Choroid plexus epithelial cell (primary cell): ENCODE measurements around the gene PCED1B.

Source experiments
- DNase-seq: peaks from one replicate; pipeline ENCODE4 v3.0.0-alpha.2; 2010; ENCODE audit warnings: low read depth
- H3K4me3 ChIP-seq: 2 replicates; pipeline ENCODE4 v1.5.1; 2011; ENCODE audit warnings: low read depth, mild to moderate bottlenecking, control low read depth, low read length, moderate library complexity
- CTCF ChIP-seq: conservative IDR thresholded peaks from 2 replicates; pipeline ENCODE4 v1.5.1; 2011; ENCODE audit warnings: low read depth, mild to moderate bottlenecking, control low read depth, inconsistent platforms, low read length, moderate library complexity

The PCED1B gene

DNA sequence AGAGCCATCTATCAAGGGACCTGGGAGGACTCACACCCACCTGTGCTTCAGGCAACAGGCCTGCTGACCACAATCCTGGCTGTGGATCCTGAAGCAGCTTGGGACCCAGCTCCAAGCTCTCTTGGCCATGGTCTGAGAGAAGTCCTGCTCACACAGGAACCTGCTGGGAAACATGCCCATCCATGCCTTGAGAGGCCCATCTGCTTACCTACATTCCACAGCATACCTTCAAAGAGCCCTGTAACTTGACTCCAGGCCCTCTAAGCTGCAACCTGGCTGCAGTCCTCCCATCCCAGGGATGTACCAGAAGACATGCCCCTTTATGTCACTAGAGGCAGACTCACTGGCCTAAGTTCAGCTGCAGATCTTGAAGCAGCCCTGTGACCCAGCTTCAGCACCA is 62.0 kb downstream of the PCED1B start:
- no peak for DNase-seq
- TF ChIP-seq CTCF, result no peak
- no peak overlapping the region for H3K4me3 ChIP-seq

- no peak for TF ChIP-seq CTCF
- H3K4me3 ChIP-seq, result no peak overlapping the region
- DNase-seq, result no peak
Measured at GRCh38 chr12:47144769-47145168, 65.3 kb downstream of the PCED1B start.

DNA sequence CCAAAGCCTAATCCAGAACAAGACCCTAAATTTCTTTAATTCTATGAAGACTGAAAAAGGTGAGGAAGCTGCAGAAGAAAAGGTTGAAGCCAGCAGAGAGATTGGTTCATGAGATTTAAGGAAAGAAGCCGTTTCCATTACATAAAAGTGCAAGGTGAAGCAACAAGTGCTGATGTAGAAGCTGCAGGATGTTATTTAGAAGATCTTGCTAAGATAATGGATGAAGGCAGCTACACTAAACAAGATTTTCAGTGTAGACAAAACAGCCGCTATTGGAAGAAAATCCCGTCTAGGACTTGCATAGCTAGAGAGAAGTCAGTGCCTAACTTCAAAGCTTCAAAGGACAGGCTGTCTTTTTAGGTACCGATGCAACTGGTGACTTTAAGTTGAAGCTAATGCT is 65.8 kb downstream of the PCED1B start:
- H3K4me3 ChIP-seq, result no peak overlapping the region
- no peak for DNase-seq
- TF ChIP-seq CTCF, result no peak

- DNase-seq, result no peak
- H3K4me3 ChIP-seq, result no peak overlapping the region
- no peak for TF ChIP-seq CTCF
Measured at GRCh38 chr12:47147739-47148138, 68.3 kb downstream of the PCED1B start.

- no peak overlapping the region for H3K4me3 ChIP-seq
- no peak for DNase-seq
Measured at GRCh38 chr12:47149146-47149545, 69.7 kb downstream of the PCED1B start.

GRCh38 chr12:47152095-47152494 is 72.7 kb downstream of the PCED1B start:
- no peak for TF ChIP-seq CTCF
- no peak overlapping the region for H3K4me3 ChIP-seq
- no peak for DNase-seq

More at GRCh38 chr12:47149146-47149545, 69.7 kb downstream of the PCED1B start:
- no peak for TF ChIP-seq CTCF

GRCh38 chr12:47155457-47156166 is 76.2 kb downstream of the PCED1B start:
- no peak for TF ChIP-seq CTCF
- DNase-seq, result no peak

More at GRCh38 chr12:47155457-47156166, 76.2 kb downstream of the PCED1B start:
- H3K4me3 ChIP-seq, result no peak overlapping the region
